HL-60/S4 (cell line): Measurements from ENCODE around the gene PITPNM1.
"Not testable (repeated sequence)": the region's sequence is repeated elsewhere in the genome, so short reads cannot be mapped to it uniquely, and the experiment has no call there.

ENCODE experiments used
- in situ Hi-C: fragments of 300-500 bp; cut with MboI; formaldehyde crosslinking; loops from 2 replicates; pipeline ENCODE4 v1.14.3; 2022; ENCODE audit warnings: low sequenced_read_pairs

PITPNM1 gene

GRCh38 chr11:67468056-67468455 lies 37.1 kb downstream of the PITPNM1 start:
- in situ Hi-C loops = no loop called here

- in situ Hi-C loops = no loop called here
Measured at GRCh38 chr11:67466962-67467771, 38.0 kb downstream of the PITPNM1 start.

GRCh38 chr11:67466367-67466766 lies 38.8 kb downstream of the PITPNM1 start:
- in situ Hi-C loops = no loop called here

- in situ Hi-C loops = not testable (repeated sequence)
Measured at GRCh38 chr11:67465530-67465929, 39.6 kb downstream of the PITPNM1 start.

GRCh38 chr11:67465189-67465510 lies 40.0 kb downstream of the PITPNM1 start:
- in situ Hi-C loops = no loop called here

GRCh38 chr11:67464411-67465188 lies 40.6 kb downstream of the PITPNM1 start:
- in situ Hi-C loops = no loop called here

GRCh38 chr11:67463680-67464410 lies 41.3 kb downstream of the PITPNM1 start:
- in situ Hi-C loops = no loop called here

- in situ Hi-C loops = no loop called here
Measured at GRCh38 chr11:67463186-67463585, 42.0 kb downstream of the PITPNM1 start.

GRCh38 chr11:67458266-67458665 lies 46.9 kb downstream of the PITPNM1 start:
- in situ Hi-C loops = no loop called here

GRCh38 chr11:67457453-67457852 lies 47.7 kb downstream of the PITPNM1 start:
- in situ Hi-C loops = no loop called here

GRCh38 chr11:67456068-67456705 lies 49.0 kb downstream of the PITPNM1 start:
- in situ Hi-C loops = no loop called here

GRCh38 chr11:67455054-67455453 lies 50.1 kb downstream of the PITPNM1 start, which contains the start of gene CABP4:
Gene CABP4 (plus strand): TSS chr11:67455354. CDS start chr11:67455424, 70 bp downstream.
- in situ Hi-C loops = no loop called here

- in situ Hi-C loops = no loop called here
Measured at GRCh38 chr11:67453816-67454732, 51.1 kb downstream of the PITPNM1 start.

GRCh38 chr11:67452141-67452952 lies 52.8 kb downstream of the PITPNM1 start, which contains the start of gene GPR152:
Gene GPR152 (minus strand): TSS chr11:67452729. CDS start chr11:67452724, 5 bp downstream.
- in situ Hi-C loops = no loop called here

- in situ Hi-C loops = no loop called here
Measured at GRCh38 chr11:67451658-67451976, 53.5 kb downstream of the PITPNM1 start.

GRCh38 chr11:67450796-67451657 lies 54.1 kb downstream of the PITPNM1 start:
- in situ Hi-C loops = no loop called here

- in situ Hi-C loops = no loop called here
Measured at GRCh38 chr11:67449116-67449844, 55.9 kb downstream of the PITPNM1 start.

- in situ Hi-C loops = no loop called here
Measured at GRCh38 chr11:67448220-67448609, 56.9 kb downstream of the PITPNM1 start.
